OCI-LY1 (cell line): ENCODE results near the gene CCDC14.
"Not testable (repeated sequence)": the region's sequence is repeated elsewhere in the genome, so short reads cannot be mapped to it uniquely, and the experiment has no call there.

Experiments used
- H2AFZ ChIP-seq: fragments of 200-600 bp; sonication (generic), shearing (Covaris generic); 2 replicates; pipeline ENCODE4 v1.6.0; 2014; ENCODE audit warnings: antibody characterized with exemption, mild to moderate bottlenecking, low read length
- H3F3A ChIP-seq: fragments of 200-600 bp; sonication (generic), shearing (Covaris generic); 2 replicates; pipeline ENCODE4 v1.6.0; 2014; ENCODE audit warnings: mild to moderate bottlenecking, antibody characterized with exemption, low read length, moderate library complexity; ENCODE audit not compliant: insufficient read depth
- H3K27ac ChIP-seq: fragments of 200-600 bp; sonication (generic); 2 replicates; pipeline ENCODE4 v1.5.1; 2014; ENCODE audit warnings: low read length, mixed run types, mild to moderate bottlenecking, low read depth; ENCODE audit not compliant: poor library complexity, severe bottlenecking
- H3K27me3 ChIP-seq: fragments of 200-600 bp; sonication (generic); 2 replicates; pipeline ENCODE4 v1.6.0; 2014; ENCODE audit warnings: antibody characterized with exemption, mild to moderate bottlenecking, low read length, moderate library complexity; ENCODE audit not compliant: insufficient read depth
- H3K36me3 ChIP-seq: fragments of 200-600 bp; sonication (generic); 2 replicates; pipeline ENCODE4 v1.6.1; 2014; ENCODE audit warnings: mild to moderate bottlenecking, antibody characterized with exemption, low read length, moderate library complexity, mixed read lengths; ENCODE audit not compliant: insufficient read depth
- H3K4me1 ChIP-seq: fragments of 200-600 bp; sonication (generic); 2 replicates; pipeline ENCODE4 v1.5.1; 2014; ENCODE audit warnings: mild to moderate bottlenecking, low read length, moderate library complexity; ENCODE audit not compliant: insufficient read depth, severe bottlenecking
- H3K4me2 ChIP-seq: fragments of 200-600 bp; sonication (generic), shearing (Covaris generic); 2 replicates; pipeline ENCODE4 v1.6.1; 2014; ENCODE audit warnings: low read length
- H3K4me3 ChIP-seq: fragments of 200-600 bp; sonication (generic); 2 replicates; pipeline ENCODE4 v1.5.1; 2014; ENCODE audit warnings: low read length, low read depth, mild to moderate bottlenecking, mixed read lengths; ENCODE audit not compliant: poor library complexity, severe bottlenecking
- H3K79me2 ChIP-seq: fragments of 200-600 bp; shearing (Covaris generic); 2 replicates; pipeline ENCODE4 v1.6.1; 2016; ENCODE audit warnings: mixed run types, low read length, mixed read lengths; ENCODE audit not compliant: insufficient read depth
- H3K9ac ChIP-seq: fragments of 200-600 bp; sonication (generic), shearing (Covaris generic); 2 replicates; pipeline ENCODE4 v1.6.1; 2014; ENCODE audit warnings: mild to moderate bottlenecking, low read length, mixed read lengths
- H3K9me2 ChIP-seq: fragments of 200-600 bp; sonication (generic), shearing (Covaris generic); 2 replicates; pipeline ENCODE4 v1.6.1; 2014; ENCODE audit warnings: low read depth, mild to moderate bottlenecking, low read length, mixed read lengths
- H3K9me3 ChIP-seq: fragments of 200-600 bp; shearing (Covaris generic); 2 replicates; pipeline ENCODE4 v1.6.1; 2014; ENCODE audit warnings: low read length, mixed read lengths
- H4K20me1 ChIP-seq: fragments of 200-600 bp; sonication (generic), shearing (Covaris generic); 2 replicates; pipeline ENCODE4 v1.6.0; 2016; ENCODE audit warnings: mild to moderate bottlenecking, low read length; ENCODE audit not compliant: insufficient read depth
- CTCF ChIP-seq: fragments of 200-600 bp; sonication (generic), shearing (Covaris generic); IDR thresholded peaks from 2 replicates; pipeline ENCODE4 v1.5.1; 2017; ENCODE audit warnings: mild to moderate bottlenecking, antibody characterized with exemption, low read length, moderate library complexity, mixed read lengths

The CCDC14 gene

GRCh38 chr3:123979525-123980501 lies 18.8 kb upstream of the CCDC14 start:
- not testable (repeated sequence) for H3K9me3 ChIP-seq, H3K4me3 ChIP-seq

GRCh38 chr3:123976904-123977303 lies 15.9 kb upstream of the CCDC14 start:
- H3F3A ChIP-seq, H3K27me3 ChIP-seq, H3K36me3 ChIP-seq, H3K9ac ChIP-seq, H2AFZ ChIP-seq, H4K20me1 ChIP-seq, H3K79me2 ChIP-seq, H3K4me2 ChIP-seq, H3K9me3 ChIP-seq, H3K4me1 ChIP-seq, H3K9me2 ChIP-seq, H3K4me3 ChIP-seq, H3K27ac ChIP-seq: not testable (repeated sequence)

More at GRCh38 chr3:123979525-123980501, 18.8 kb upstream of the CCDC14 start:
- H3K36me3 ChIP-seq, H2AFZ ChIP-seq, H4K20me1 ChIP-seq, H3K9me2 ChIP-seq, H3K27me3 ChIP-seq, H3K4me1 ChIP-seq, H3F3A ChIP-seq, H3K79me2 ChIP-seq, H3K27ac ChIP-seq, H3K4me2 ChIP-seq, H3K9ac ChIP-seq: not testable (repeated sequence)
- TF ChIP-seq CTCF: peak; percentile 58

- not testable (repeated sequence) for H3K4me1 ChIP-seq, H3K27ac ChIP-seq
Observed at GRCh38 chr3:123976181-123976898, 15.3 kb upstream of the CCDC14 start.

GRCh38 chr3:123975030-123975429 lies 14.0 kb upstream of the CCDC14 start:
- not testable (repeated sequence) for H3K4me3 ChIP-seq, H4K20me1 ChIP-seq, H3F3A ChIP-seq, H3K9me3 ChIP-seq, H3K27me3 ChIP-seq, H3K4me1 ChIP-seq, H3K79me2 ChIP-seq, H3K9me2 ChIP-seq, H3K27ac ChIP-seq, H3K4me2 ChIP-seq, H2AFZ ChIP-seq, H3K9ac ChIP-seq, H3K36me3 ChIP-seq

More at GRCh38 chr3:123976181-123976898, 15.3 kb upstream of the CCDC14 start:
- H3K36me3 ChIP-seq, H3F3A ChIP-seq, H2AFZ ChIP-seq, H3K4me2 ChIP-seq, H3K27me3 ChIP-seq, H3K4me3 ChIP-seq, H3K9ac ChIP-seq, H3K79me2 ChIP-seq, H3K9me3 ChIP-seq, H4K20me1 ChIP-seq, H3K9me2 ChIP-seq: not testable (repeated sequence)
